ENCODE data around the gene RAD50. TPM values are rescaled to one million over a fixed set of nuclear protein-coding genes. Genes with fewer than 3 reads are reported as not detected.

RAD50 gene
- total RNA-seq, 1 donor from 2014 or later, result 21.3 TPM

GRCh38 chr5:132646583-132647266 lies 89.9 kb downstream of the RAD50 start:
- no peak overlapping the region for H3K4me3 ChIP-seq (ENCODE audit: low read depth, low read length)
- TF ChIP-seq, protein P1, sequence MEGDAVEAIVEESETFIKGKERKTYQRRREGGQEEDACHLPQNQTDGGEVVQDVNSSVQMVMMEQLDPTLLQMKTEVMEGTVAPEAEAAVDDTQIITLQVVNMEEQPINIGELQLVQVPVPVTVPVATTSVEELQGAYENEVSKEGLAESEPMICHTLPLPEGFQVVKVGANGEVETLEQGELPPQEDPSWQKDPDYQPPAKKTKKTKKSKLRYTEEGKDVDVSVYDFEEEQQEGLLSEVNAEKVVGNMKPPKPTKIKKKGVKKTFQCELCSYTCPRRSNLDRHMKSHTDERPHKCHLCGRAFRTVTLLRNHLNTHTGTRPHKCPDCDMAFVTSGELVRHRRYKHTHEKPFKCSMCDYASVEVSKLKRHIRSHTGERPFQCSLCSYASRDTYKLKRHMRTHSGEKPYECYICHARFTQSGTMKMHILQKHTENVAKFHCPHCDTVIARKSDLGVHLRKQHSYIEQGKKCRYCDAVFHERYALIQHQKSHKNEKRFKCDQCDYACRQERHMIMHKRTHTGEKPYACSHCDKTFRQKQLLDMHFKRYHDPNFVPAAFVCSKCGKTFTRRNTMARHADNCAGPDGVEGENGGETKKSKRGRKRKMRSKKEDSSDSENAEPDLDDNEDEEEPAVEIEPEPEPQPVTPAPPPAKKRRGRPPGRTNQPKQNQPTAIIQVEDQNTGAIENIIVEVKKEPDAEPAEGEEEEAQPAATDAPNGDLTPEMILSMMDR (conservative IDR thresholded peaks at IDR 0.05; ENCODE audit: low read depth, low read length), result no peak
- DNase-seq (ENCODE audit: low read depth), result no peak

- TF ChIP-seq, protein P1 (conservative IDR thresholded peaks at IDR 0.05; ENCODE audit: low read depth, low read length), result no peak
- no peak overlapping the region for H3K4me3 ChIP-seq (ENCODE audit: low read depth, low read length)
- no peak for DNase-seq (ENCODE audit: low read depth)
These were observed 90.7 kb downstream of the RAD50 start for GRCh38 chr5:132647473-132647872.

GRCh38 chr5:132648355-132648754 lies 91.6 kb downstream of the RAD50 start:
- no peak for DNase-seq (ENCODE audit: low read depth)
- TF ChIP-seq, protein P1 (conservative IDR thresholded peaks at IDR 0.05; ENCODE audit: low read depth, low read length), result no peak
- no peak overlapping the region for H3K4me3 ChIP-seq (ENCODE audit: low read depth, low read length)

GRCh38 chr5:132651838-132652469 lies 95.2 kb downstream of the RAD50 start:
- TF ChIP-seq, protein P1 (conservative IDR thresholded peaks at IDR 0.05; ENCODE audit: low read depth, low read length), result no peak
- no peak overlapping the region for H3K4me3 ChIP-seq (ENCODE audit: low read depth, low read length)
- DNase-seq (ENCODE audit: low read depth), result no peak

GRCh38 chr5:132653716-132654115 lies 96.9 kb downstream of the RAD50 start:
- no peak for DNase-seq (ENCODE audit: low read depth)
- H3K4me3 ChIP-seq (ENCODE audit: low read depth, low read length), result no peak overlapping the region
- TF ChIP-seq, protein P1 (conservative IDR thresholded peaks at IDR 0.05; ENCODE audit: low read depth, low read length), result no peak

- peak overlapping the region; percentile 38 for H3K4me3 ChIP-seq (ENCODE audit: low read depth, low read length)
- DNase-seq (ENCODE audit: low read depth), result no peak
- TF ChIP-seq, protein P1 (conservative IDR thresholded peaks at IDR 0.05; ENCODE audit: low read depth, low read length), result no peak
These were observed 99.3 kb downstream of the RAD50 start for GRCh38 chr5:132655821-132656773.

Measured in epithelial cell of proximal tubule (primary cell).